GM12872 (cell line): Measurements from ENCODE around the gene CFD.

Source experiments
- TF ChIP-seq, protein P1 (sequence below): IDR thresholded peaks from 3 replicates; pipeline ENCODE4 v1.5.1; 2011; ENCODE audit warnings: low read depth, mild to moderate bottlenecking, low read length, moderate library complexity; ENCODE audit not compliant: insufficient read depth

Gene CFD

DNA sequence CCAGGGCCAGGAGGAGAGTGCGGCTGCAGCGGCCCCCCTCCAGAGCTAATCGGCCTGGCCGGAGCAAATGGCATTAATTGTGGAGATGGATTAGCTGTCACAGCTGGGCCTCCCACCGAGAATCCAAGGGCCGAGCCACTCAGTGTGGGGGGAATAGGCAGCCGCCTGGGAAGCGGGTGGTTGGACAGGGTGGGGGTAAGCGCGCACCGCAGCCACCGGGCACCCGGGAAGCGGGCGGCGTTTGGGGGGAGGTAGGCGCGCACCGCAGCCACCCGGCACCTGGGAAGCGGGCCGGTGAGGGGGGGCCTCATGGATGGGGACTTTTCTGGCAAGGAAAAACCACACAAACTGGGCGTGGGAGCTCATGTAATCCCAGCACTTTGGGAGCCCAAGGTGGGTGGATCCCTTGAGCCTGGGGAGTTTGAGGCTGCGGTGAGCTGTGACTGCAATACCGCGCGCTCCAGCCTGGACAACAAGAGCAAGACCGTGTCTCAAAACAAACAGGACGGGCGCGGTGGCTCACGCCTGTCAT lies 43.9 kb downstream of the CFD start:
- TF ChIP-seq, protein P1, sequence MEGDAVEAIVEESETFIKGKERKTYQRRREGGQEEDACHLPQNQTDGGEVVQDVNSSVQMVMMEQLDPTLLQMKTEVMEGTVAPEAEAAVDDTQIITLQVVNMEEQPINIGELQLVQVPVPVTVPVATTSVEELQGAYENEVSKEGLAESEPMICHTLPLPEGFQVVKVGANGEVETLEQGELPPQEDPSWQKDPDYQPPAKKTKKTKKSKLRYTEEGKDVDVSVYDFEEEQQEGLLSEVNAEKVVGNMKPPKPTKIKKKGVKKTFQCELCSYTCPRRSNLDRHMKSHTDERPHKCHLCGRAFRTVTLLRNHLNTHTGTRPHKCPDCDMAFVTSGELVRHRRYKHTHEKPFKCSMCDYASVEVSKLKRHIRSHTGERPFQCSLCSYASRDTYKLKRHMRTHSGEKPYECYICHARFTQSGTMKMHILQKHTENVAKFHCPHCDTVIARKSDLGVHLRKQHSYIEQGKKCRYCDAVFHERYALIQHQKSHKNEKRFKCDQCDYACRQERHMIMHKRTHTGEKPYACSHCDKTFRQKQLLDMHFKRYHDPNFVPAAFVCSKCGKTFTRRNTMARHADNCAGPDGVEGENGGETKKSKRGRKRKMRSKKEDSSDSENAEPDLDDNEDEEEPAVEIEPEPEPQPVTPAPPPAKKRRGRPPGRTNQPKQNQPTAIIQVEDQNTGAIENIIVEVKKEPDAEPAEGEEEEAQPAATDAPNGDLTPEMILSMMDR: no peak

DNA sequence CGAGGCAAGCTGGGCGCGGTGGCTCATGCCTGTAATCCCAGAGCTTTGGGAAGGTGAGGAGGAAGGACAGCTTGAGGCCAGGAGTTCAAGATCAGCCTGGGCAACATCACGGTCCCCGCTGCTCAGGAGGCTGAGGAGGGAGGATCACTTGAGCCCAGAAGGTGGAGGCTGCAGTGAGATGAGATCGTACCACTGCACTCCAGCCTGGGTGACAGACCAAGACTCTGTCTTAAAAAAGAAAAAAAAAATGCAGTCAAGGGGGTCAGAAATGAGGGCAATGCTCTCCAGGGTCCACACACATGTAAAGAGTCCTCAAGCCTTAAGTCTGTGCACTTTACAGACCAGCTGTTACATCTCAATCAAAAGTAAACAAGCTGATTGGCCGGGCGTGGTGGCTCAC lies 45.1 kb downstream of the CFD start:
- TF ChIP-seq, protein P1: no peak

- TF ChIP-seq, protein P1: no peak
Observed at GRCh38 chr19:906480-906879, 47.0 kb downstream of the CFD start.

DNA sequence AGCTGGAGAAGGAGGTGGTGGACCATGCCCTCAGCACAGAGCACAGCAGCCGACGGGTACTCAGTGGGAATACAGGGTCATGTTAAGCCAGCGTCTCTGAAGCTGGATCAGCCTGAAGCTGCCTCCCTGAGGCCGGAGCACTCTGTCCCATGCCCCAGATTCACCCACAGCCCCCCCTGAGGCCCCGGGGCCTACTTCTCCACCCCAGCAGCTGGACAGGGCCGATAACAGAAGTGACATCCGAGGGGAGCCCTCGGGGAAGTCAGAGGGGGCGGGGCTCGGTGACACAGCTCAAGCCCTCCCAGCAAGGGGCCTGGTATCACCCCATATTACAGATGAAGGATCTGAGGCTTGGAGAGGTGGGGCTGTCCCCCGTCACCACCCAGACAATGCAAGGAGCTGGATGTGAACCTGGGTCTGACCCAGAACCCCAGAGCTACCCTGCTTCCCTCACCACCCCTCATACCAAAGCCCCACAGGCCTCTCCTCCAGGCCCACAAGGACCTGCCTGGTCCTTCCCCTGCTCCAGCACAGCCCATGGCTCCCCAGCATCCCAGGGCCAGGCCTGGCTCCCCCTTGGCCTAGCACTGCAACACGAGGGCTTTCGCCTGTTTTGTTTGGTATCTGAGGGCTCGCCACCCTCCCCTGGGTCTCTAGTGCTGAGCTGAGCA lies 47.9 kb downstream of the CFD start:
- TF ChIP-seq, protein P1: no peak

DNA sequence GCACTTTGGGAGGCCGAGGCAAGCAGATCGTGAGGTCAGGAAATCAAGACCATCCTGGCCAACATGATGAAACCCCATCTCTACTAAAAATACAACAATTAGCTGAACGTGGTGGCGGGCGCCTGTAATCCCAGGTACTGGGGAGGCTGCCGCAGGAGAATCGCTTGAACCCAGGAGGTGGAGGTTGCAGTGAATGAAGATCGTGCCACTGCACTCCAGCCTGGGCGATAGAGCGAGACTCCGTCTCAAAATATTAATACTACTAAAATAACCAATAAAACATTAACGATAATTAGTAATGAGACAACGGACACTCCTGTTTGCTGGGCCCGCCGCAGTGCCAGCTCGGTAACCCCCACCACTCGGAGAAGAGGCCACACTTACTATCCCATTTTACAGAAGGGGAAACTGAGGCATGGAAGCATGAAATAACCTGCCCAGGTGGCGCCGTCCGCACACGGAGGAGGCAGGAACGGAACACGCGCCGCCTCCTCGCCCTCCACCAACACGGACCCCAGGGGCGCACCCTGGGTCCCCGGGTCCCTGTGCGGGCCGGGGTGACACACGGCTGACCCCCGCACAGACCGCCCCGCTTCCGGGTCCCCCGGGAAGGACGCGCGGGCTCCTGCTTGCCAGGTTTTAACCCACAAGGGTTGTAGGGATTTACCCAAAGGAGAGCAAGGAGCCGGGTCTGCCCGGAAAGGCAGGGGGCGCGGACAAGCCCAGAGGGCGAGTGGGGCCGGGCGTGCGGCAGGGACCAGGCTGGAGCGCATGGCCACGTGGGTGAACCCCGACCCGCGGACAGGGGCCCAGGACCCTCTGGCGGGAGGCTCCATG lies 52.0 kb downstream of the CFD start:
- TF ChIP-seq, protein P1: no peak

GRCh38 chr19:912181-913079 lies 53.0 kb downstream of the CFD start:
- TF ChIP-seq, protein P1: no peak
